HepG2 (cell line): Measurements from ENCODE around the gene GALR1. TPM values are rescaled to one million over a fixed set of nuclear protein-coding genes. Genes with fewer than 3 reads are reported as not detected.

ENCODE experiments used
- ATAC-seq: fragments of 200-7000 bp; cut with Tn5 transposase; 3 replicates; pipeline ENCODE4 v1.9.1; 2020; ENCODE audit warnings: mild to moderate bottlenecking, moderate library complexity
- BruUV-seq: library from RNA; stranded (reverse); fragments of 400-500 nt; replicated peaks from 2 replicates; lab custom pipeline; 2021; lab: Mats Ljungman, UMichigan
- CTCF ChIA-PET: fragments of 300-600 bp; formaldehyde crosslinking; extraction: SDS; loops from one replicate; lab custom pipeline; 2021; ENCODE audit warnings: low total read pairs, inconsistent platforms, low intra/inter-chr PET ratio; lab: Yijun Ruan, JAX
- POLR2A ChIA-PET: fragments of 350-600 bp; sonication (Branson Sonifier 250); formaldehyde crosslinking; loops from one replicate; lab custom pipeline; 2020; ENCODE audit warnings: antibody characterized with exemption, inconsistent platforms; lab: Yijun Ruan, JAX
- DNase-seq: peaks from one replicate; pipeline ENCODE4 v3.0.0-alpha.2; 2015; ENCODE audit warnings: low spot score
- FAIRE-seq: peaks from 3 replicates; lab custom pipeline; 2011; peaks lifted over from hg19 to GRCh38; lab: Jason Lieb, UNC
- H2AFZ ChIP-seq: one replicate; pipeline ENCODE4 v1.6.1; 2011; ENCODE audit warnings: low read length, inconsistent platforms
- H3K27ac ChIP-seq: fragments of 300-600 bp; 3 replicates; pipeline ENCODE4 v1.8.0; 2011; ENCODE audit warnings: mixed run types, mild to moderate bottlenecking, mixed read lengths, low read length, inconsistent platforms; ENCODE audit not compliant: insufficient read depth; ENCODE audit errors: extremely low read length
- H3K27me3 ChIP-seq, 2 experiments: fragments of 200-600 bp in 1 of 2; 2 replicates in 1 of 2; 3 replicates in 1 of 2; pipeline versions ENCODE4 v1.6.0 to v1.8.0; 2011; ENCODE audit warnings: low read length in 2 of 2, mild to moderate bottlenecking in 2 of 2, moderate library complexity in 2 of 2, inconsistent platforms in 1 of 2; ENCODE audit not compliant: insufficient read depth in 2 of 2, control insufficient read depth in 1 of 2
- H3K36me3 ChIP-seq, 2 experiments: fragments of 200-600 bp in 1 of 2; replicated peaks in 1 of 2; 2 replicates in 1 of 2; 3 replicates in 1 of 2; pipeline versions ENCODE4 v1.5.1 to v1.8.0; 2011; ENCODE audit warnings: low read length in 2 of 2, inconsistent platforms in 1 of 2; ENCODE audit not compliant: insufficient read depth in 2 of 2, control insufficient read depth in 1 of 2
- H3K4me1 ChIP-seq: 2 replicates; pipeline ENCODE4 v1.5.1; 2012; ENCODE audit warnings: low read length, inconsistent platforms; ENCODE audit not compliant: insufficient read depth
- H3K4me2 ChIP-seq: 2 replicates; pipeline ENCODE4 v1.6.0; 2011; ENCODE audit warnings: low read depth, low read length, inconsistent platforms
- H3K4me3 ChIP-seq, 3 experiments: fragments of 200-600 bp in 1 of 3; sonication (generic), shearing (Covaris generic) in 1 of 3; replicated peaks in 1 of 3; 2 replicates each; pipeline ENCODE4 v1.5.1; 2011 to 2016; ENCODE audit warnings: low read length in 3 of 3, inconsistent platforms in 2 of 3, low read depth in 2 of 3, mild to moderate bottlenecking in 2 of 3, control low read depth in 1 of 3, mixed read lengths in 1 of 3; ENCODE audit not compliant: insufficient read depth in 1 of 3
- H3K79me2 ChIP-seq: one replicate; pipeline ENCODE4 v1.6.1; 2011; ENCODE audit warnings: low read length, inconsistent platforms; ENCODE audit not compliant: insufficient read depth
- H3K9ac ChIP-seq: 2 replicates; pipeline ENCODE4 v1.6.0; 2011; ENCODE audit warnings: mild to moderate bottlenecking, low read depth, low read length, inconsistent platforms; ENCODE audit not compliant: insufficient read depth
- H3K9me3 ChIP-seq: 2 replicates; pipeline ENCODE4 v1.5.1; 2012; ENCODE audit warnings: mild to moderate bottlenecking, low read length
- H4K20me1 ChIP-seq: 2 replicates; pipeline ENCODE4 v1.6.0; 2011; ENCODE audit warnings: inconsistent platforms, mild to moderate bottlenecking, low read length, moderate library complexity; ENCODE audit not compliant: insufficient read depth
- EEA1 ChIP-seq: sonication (generic); formaldehyde crosslinking; IDR thresholded peaks from 2 replicates; pipeline ENCODE4 v1.5.1; 2020; ENCODE audit warnings: mild to moderate bottlenecking, missing genetic modification reagents, borderline replicate concordance
- FOSL1 ChIP-seq: sonication (generic); formaldehyde crosslinking; IDR thresholded peaks from 2 replicates; pipeline ENCODE4 v1.9.0; 2021; ENCODE audit warnings: missing genetic modification reagents, borderline replicate concordance
- FOXP1 ChIP-seq, 2 experiments: fragments of 450-650 bp in 1 of 2; IDR thresholded peaks; 2 replicates each; pipeline ENCODE4 v1.6.1; 2017 to 2018; ENCODE audit warnings: antibody characterized with exemption in 1 of 2
- GABPB1 ChIP-seq: IDR thresholded peaks from 2 replicates; pipeline ENCODE4 v1.6.1; 2016; ENCODE audit warnings: mild to moderate bottlenecking, missing genetic modification reagents, moderate library complexity, missing compliant biosample characterization
- NPAS2 ChIP-seq: sonication (generic); formaldehyde crosslinking; IDR thresholded peaks from 2 replicates; pipeline ENCODE4 v1.8.0; 2022; ENCODE audit warnings: mild to moderate bottlenecking, missing genetic modification reagents, borderline replicate concordance
- PHF20 ChIP-seq: sonication (generic); formaldehyde crosslinking; IDR thresholded peaks from 2 replicates; pipeline ENCODE4 v1.5.0; 2020; ENCODE audit warnings: mild to moderate bottlenecking, missing genetic modification reagents
- SRSF9 ChIP-seq: fragments of 200-400 bp; formaldehyde crosslinking; IDR thresholded peaks from 2 replicates; pipeline ENCODE4 v1.6.1; 2018; ENCODE audit warnings: borderline replicate concordance, mild to moderate bottlenecking, low read depth, low read length; ENCODE audit not compliant: insufficient read depth, poor library complexity, severe bottlenecking
- TRIM24 ChIP-seq: sonication (generic); formaldehyde crosslinking; IDR thresholded peaks from 2 replicates; pipeline ENCODE4 v1.8.0; 2022; ENCODE audit warnings: mild to moderate bottlenecking, missing genetic modification reagents
- ZBTB42 ChIP-seq: sonication (generic); formaldehyde crosslinking; IDR thresholded peaks from 2 replicates; pipeline ENCODE4 v1.5.0; 2020; ENCODE audit warnings: mild to moderate bottlenecking, missing genetic modification reagents
- ZFP36 ChIP-seq: fragments of 150-350 bp; IDR thresholded peaks from 2 replicates; pipeline ENCODE4 v1.6.1; 2018; ENCODE audit warnings: borderline replicate concordance, low read length, low read depth; ENCODE audit not compliant: partially characterized antibody
- ZNF136 ChIP-seq: sonication (generic); formaldehyde crosslinking; IDR thresholded peaks from 2 replicates; pipeline ENCODE4 v1.8.1; 2022; ENCODE audit warnings: low read depth, mild to moderate bottlenecking, moderate library complexity, missing genetic modification reagents
- ZNF263 ChIP-seq: sonication (generic); formaldehyde crosslinking; IDR thresholded peaks from 2 replicates; pipeline ENCODE4 v1.4.0; 2020; ENCODE audit warnings: missing genetic modification reagents
- WGBS: methylation state at CpG from one replicate; pipeline ENCODE4 v1.1.6; 2017; ENCODE audit warnings: low lambda C conversion rate; 5-methylcytosine and 5-hydroxymethylcytosine counted together
- in situ Hi-C: cut with HindIII; loops from 2 replicates; pipeline ENCODE4 v1.10.0; 2017; ENCODE audit warnings: low pct_unique_long_range_greater_than_20kb; ENCODE audit not compliant: extremely low pct_ligation_motif_present
- intact Hi-C: fragments of 100-400 bp; cut with micrococcal nuclease; formaldehyde crosslinking; loops from one replicate; pipeline ENCODE4 v1.10.0; 2022; ENCODE audit not compliant: unreplicated experiment
- polyA plus RNA-seq, 8 experiments: library from polyadenylated mRNA; depleted of rRNA in 3 of 8; stranded (reverse) in 7 of 8; unstranded in 1 of 8; fragments of >200 nt; fragmentation: Illumina TruSeq in 4 of 8; extraction: Trizol in 4 of 8; gene quantifications; 2 replicates each; pipeline versions ENCODE4 v1.2.1 to v1.2.3, GENCODE V29; 2011 to 2016; ENCODE audit warnings: low read depth in 4 of 8, missing spikeins in 1 of 8, mixed read lengths in 1 of 8; ENCODE audit not compliant: insufficient read depth in 1 of 8
- total RNA-seq, 5 experiments: library from RNA; depleted of rRNA; stranded (reverse); fragments of >200 nt; fragmentation: Illumina TruSeq; extraction: Trizol; gene quantifications; 2 replicates each; pipeline ENCODE4 v1.2.3, GENCODE V29; 2016; ENCODE audit warnings: low read depth in 1 of 5

GALR1 gene
- total and polyA plus RNA-seq, 2 of the 13 experiments (the other 11 are each of a cell fraction or from before 2014, with no cell fraction given), result not detected

- no peak overlapping the region for H3K27ac ChIP-seq
- no peak overlapping the region for H3K9ac ChIP-seq
- no peaks in the 10 kb centered on the region for H3K36me3 ChIP-seq
- peaks cover 0 to 3% of the 10 kb centered on the region in 2 experiments; a peak in 1 of 5 replicates for H3K27me3 ChIP-seq
- no peak overlapping the region for H2AFZ ChIP-seq
- DNase-seq (no peak), FAIRE-seq (no peak), ATAC-seq (no peak)
- WGBS, result 6% methylated on average over 4 of the region's 4 CpGs
- H3K4me2 ChIP-seq, result no peak overlapping the region
- no peaks in the 10 kb centered on the region for H3K79me2 ChIP-seq
- POLR2A ChIA-PET, result no interaction called here
- H3K9me3 ChIP-seq, result no peaks in the 10 kb centered on the region
- CTCF ChIA-PET, result no interaction called here
- in situ Hi-C loops (no loop called here), intact Hi-C loops (no loop called here)
- no peaks in the 10 kb centered on the region for H4K20me1 ChIP-seq
- TF ChIP-seq FOSL1 (CRISPR knock-in tag) (no peak), NPAS2 (CRISPR knock-in tag) (no peak), FOXP1 (IDR thresholded peaks at IDR 0.05) (no peak), FOXP1 (CRISPR knock-in tag; IDR thresholded peaks at IDR 0.05) (no peak), ZNF136 (CRISPR knock-in tag) (no peak), EEA1 (CRISPR knock-in tag) (no peak), TRIM24 (CRISPR knock-in tag) (no peak), SRSF9 (no peak), GABPB1 (CRISPR knock-in tag) (no peak), ZNF263 (no peak), ZBTB42 (CRISPR knock-in tag) (no peak), PHF20 (CRISPR knock-in tag) (no peak), ZFP36 (no peak)
- no TSS peak for BruUV-seq
- no peaks in the 10 kb centered on the region for H3K4me1 ChIP-seq
- H3K4me3 ChIP-seq, result no peak overlapping the region
Observed at GRCh38 chr18:77316641-77317040, 67.0 kb downstream of the GALR1 start.
